Adrenal gland (tissue), 5 donors: ENCODE results near the gene RGS7.

Source experiments
- CTCF ChIP-seq, 6 experiments: fragments of 450-650 bp in 4 of 6; fragments of 200-600 bp in 2 of 6; sonication (generic) in 1 of 6; IDR thresholded peaks; 1 replicate in 5 of 6; 2 replicates in 1 of 6; pipeline versions ENCODE4 v1.5.1 to v1.8.0; 2016 to 2021; ENCODE audit warnings: antibody characterized with exemption in 6 of 6, mild to moderate bottlenecking in 2 of 6, moderate library complexity in 1 of 6
- POLR2A ChIP-seq, 2 donors: fragments of 450-650 bp; IDR thresholded peaks; one replicate each; pipeline ENCODE4 v1.6.1; 2017; ENCODE audit warnings: antibody characterized with exemption in 2 of 2, mild to moderate bottlenecking in 2 of 2, moderate library complexity in 1 of 2
- donor health status: DM: no; HTN: no; CAD: no.

- TF ChIP-seq CTCF (IDR thresholded peaks at IDR 0.05) (no peak), POLR2A (IDR thresholded peaks at IDR 0.05) (no peak)
Measured at GRCh38 chr1:240956424-240956823, 400.6 kb downstream of the RGS7 start.
